ENCODE measurements around the gene IL3RA.

IL3RA gene

DNA sequence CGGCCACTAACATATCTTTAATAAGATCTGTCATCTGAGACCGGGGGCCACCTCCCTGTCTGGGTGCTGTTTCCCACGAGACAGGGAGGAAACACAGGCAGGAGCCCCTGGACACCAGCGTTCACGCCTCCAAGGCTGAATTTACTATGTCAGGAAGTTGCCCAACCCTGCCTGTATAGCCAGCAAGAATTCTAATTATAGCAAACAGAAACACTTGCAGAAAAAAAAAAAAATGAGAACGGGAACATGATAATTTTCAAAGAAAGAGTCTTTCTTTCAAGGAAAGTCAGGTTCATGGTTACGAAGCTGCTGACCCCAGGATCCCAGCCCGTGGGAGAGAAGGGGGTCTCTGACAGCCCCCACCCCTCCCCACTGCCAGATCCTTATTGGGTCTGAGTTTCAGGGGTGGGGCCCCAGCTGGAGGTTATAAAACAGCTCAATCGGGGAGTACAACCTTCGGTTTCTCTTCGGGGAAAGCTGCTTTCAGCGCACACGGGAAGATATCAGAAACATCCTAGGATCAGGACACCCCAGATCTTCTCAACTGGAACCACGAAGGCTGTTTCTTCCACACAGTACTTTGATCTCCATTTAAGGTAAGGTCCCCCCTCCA lies at the start of gene IL3RA:
Gene IL3RA, plus strand, starts transcription at position 455 of the 613 bp plus-strand sequence. CDS start 4,981 bp downstream, outside the sequence.
- Histone ChIP-seq H3K4me1 (ENCODE audit: insufficient read depth, poor library complexity, severe bottlenecking) (no peaks in the 10 kb centered on the region), H3K9me3 (ENCODE audit: severe bottlenecking) (peaks cover 8% of the 10 kb centered on the region), H3K27me3 (ENCODE audit: insufficient read depth, poor library complexity, severe bottlenecking) (no peaks in the 10 kb centered on the region), H3K36me3 (ENCODE audit: low read depth) (no peaks in the 10 kb centered on the region), H3K27ac (ENCODE audit: poor library complexity, severe bottlenecking) (no peak within 1 kb of the TSS), H3K4me3 (ENCODE audit: severe bottlenecking) (no peak within 1 kb of the TSS)
- ATAC-seq (ENCODE audit: low read depth), result no peak; the same call in 2 of the 3 replicates
- no peak for TF ChIP-seq CTCF (IDR thresholded peaks at IDR 0.05; ENCODE audit: poor library complexity, severe bottlenecking)
- DNase-seq (ENCODE audit: low spot score), result no peak

DNA sequence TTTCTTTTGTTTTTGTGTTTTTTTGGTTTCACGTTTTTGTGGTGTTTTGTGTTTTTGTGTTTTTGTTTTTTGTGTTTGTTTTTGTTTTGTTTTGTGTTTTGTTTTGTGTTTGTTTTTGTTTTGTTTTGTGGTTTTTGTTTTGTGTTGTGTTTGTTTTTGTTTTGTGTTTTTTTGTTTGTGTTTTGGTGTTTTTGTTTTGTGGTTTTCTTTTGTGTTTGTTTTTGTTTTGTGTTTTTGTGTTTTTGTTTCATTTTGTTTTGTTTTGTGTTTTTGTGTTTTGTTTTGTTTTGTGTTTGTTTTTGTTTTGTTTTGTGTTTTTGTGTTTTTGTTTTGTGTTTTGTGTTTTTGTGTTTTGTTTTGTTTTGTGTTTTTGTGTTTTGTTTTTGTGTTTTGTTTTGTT lies 47.0 kb upstream of the IL3RA start:
- no peaks in the 10 kb centered on the region for H3K27me3 ChIP-seq (ENCODE audit: insufficient read depth, poor library complexity, severe bottlenecking)
- ATAC-seq (ENCODE audit: low read depth) (no peak), DNase-seq (ENCODE audit: low spot score) (no peak)
- H3K4me3 ChIP-seq (ENCODE audit: severe bottlenecking), result no peak overlapping the region
- no peaks in the 10 kb centered on the region for H3K4me1 ChIP-seq (ENCODE audit: insufficient read depth, poor library complexity, severe bottlenecking)
- no peak overlapping the region for H3K27ac ChIP-seq (ENCODE audit: poor library complexity, severe bottlenecking)
- H3K36me3 ChIP-seq (ENCODE audit: low read depth), result no peaks in the 10 kb centered on the region
- H3K9me3 ChIP-seq (ENCODE audit: severe bottlenecking), result peaks cover 7% of the 10 kb centered on the region
- TF ChIP-seq CTCF (IDR thresholded peaks at IDR 0.05; ENCODE audit: poor library complexity, severe bottlenecking), result no peak

DNA sequence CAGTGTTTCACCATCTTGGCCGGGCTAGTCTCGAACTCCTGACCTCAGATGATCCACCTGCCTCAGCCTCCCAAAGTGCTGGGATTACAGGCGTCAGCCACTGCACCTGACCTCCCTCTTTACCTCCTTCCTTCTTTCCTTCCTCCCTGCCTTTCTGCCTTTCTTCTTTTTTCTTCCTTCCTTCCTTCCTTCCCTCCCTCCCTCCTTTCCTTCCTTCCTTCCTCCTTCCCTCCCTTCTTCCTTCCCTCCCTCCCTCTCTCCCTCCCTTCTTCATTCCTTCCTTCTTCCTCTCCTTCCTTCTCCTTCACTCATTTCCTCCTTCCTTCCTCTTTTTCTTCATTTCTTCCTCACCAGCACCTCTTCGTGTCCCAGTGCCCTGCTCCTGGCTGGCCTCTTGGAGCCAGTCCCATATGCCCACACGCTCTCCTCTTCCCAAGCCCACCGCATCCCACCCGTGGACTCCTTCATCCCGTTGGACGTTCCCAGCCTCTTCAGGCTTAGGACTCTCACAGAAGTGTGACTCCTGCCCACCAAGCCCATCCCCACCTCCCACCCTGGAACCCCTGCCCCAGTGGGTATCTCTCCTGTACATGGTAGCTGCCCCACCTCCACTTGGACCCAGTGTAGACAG lies 45.4 kb upstream of the IL3RA start:
- H3K27me3 ChIP-seq (ENCODE audit: insufficient read depth, poor library complexity, severe bottlenecking), result no peaks in the 10 kb centered on the region
- no peak for ATAC-seq (ENCODE audit: low read depth)
- H3K4me1 ChIP-seq (ENCODE audit: insufficient read depth, poor library complexity, severe bottlenecking), result no peaks in the 10 kb centered on the region
- no peak for DNase-seq (ENCODE audit: low spot score)
- peaks cover 7% of the 10 kb centered on the region for H3K9me3 ChIP-seq (ENCODE audit: severe bottlenecking)
- TF ChIP-seq CTCF (IDR thresholded peaks at IDR 0.05; ENCODE audit: poor library complexity, severe bottlenecking), result no peak
- no peak overlapping the region for H3K27ac ChIP-seq (ENCODE audit: poor library complexity, severe bottlenecking)
- no peak overlapping the region for H3K4me3 ChIP-seq (ENCODE audit: severe bottlenecking)
- no peaks in the 10 kb centered on the region for H3K36me3 ChIP-seq (ENCODE audit: low read depth)

DNA sequence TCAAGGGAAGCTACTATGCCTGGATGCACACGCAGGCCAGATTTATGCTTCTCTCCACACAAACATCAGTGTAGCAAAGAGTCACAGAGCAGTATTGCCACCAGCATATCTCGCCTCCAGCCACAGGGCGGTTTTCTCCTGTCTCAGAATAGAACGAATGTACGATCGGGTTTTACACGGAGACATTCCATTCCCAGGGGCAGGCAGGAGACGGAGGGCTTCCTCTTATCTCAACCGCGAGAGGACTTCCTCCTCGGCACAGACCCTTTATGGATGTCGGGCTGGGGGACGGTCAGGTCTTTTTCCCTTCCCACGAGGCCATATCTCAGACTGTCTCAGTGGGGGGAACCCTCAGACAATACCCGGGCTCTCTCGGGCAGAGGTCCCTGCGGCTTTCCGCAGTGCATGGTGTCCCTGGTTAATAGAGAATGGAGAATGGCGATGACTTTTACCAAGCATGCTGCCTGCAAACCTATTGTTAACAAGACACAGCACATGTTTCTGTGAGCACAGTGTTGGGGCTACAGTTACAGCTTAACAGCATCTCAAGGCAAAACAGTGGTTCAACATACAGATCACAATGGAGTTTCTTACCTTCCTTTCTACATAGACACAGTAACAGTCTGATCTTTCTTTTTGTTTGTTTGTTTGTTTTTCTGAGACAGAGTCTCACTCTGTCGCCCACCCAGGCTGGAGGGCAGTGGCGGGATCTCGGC lies 43.9 kb upstream of the IL3RA start:
- DNase-seq (ENCODE audit: low spot score) (no peak), ATAC-seq (ENCODE audit: low read depth) (no peak)
- Histone ChIP-seq H3K27me3 (ENCODE audit: insufficient read depth, poor library complexity, severe bottlenecking) (no peaks in the 10 kb centered on the region), H3K27ac (ENCODE audit: poor library complexity, severe bottlenecking) (no peak overlapping the region), H3K36me3 (ENCODE audit: low read depth) (no peaks in the 10 kb centered on the region), H3K4me3 (ENCODE audit: severe bottlenecking) (no peak overlapping the region), H3K9me3 (ENCODE audit: severe bottlenecking) (peaks cover 5% of the 10 kb centered on the region), H3K4me1 (ENCODE audit: insufficient read depth, poor library complexity, severe bottlenecking) (no peaks in the 10 kb centered on the region)
- TF ChIP-seq CTCF (IDR thresholded peaks at IDR 0.05; ENCODE audit: poor library complexity, severe bottlenecking), result no peak

Data from RWPE2 (cell line).